Hippocampal formation (tissue), 2 donors: ENCODE results near the gene NLRP10.

ENCODE experiments used
- DNase-seq, 2 donors: peaks; one replicate each; lab custom pipeline; 2025; lab: John Stamatoyannopoulos, UW

The NLRP10 gene

DNA sequence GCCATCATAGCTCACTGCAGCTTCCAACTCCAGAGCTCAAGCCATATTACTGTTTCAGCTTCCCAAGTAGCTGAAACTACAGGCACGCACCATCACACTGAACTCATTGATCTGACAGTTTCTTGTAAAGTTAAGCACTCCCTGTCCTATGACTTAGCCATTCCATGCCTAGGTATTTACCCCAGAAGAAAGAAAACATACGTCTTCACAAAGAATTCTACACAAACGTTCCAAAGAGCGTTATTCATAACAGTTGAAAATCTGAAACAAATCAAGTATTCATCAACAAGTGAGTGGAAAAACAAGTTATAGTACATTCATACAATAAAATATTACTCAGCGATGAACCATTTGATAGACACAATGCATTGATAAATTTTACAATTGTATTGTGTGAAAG is 7.8 kb upstream of the NLRP10 start:
- DNase-seq: no peak

DNA sequence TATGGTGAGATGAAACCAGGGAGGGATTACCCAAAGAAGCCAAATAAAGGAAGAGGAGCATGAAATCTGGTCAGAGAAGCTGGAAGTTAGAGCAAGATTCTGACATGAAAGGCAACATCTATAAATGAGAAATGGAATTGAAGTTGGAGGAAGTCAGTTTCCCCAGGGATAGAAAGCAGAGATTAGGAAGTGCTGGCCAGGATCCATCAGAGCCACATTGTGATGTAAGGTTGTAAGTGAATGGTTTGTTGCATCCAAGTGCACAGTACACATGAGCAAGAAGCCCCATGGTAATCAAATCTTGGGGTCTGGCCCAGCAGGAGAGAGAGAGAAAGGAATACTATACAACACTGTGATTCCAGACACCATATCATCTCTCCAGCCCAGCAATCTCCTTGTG is 6.6 kb upstream of the NLRP10 start:
- no peak for DNase-seq

DNA sequence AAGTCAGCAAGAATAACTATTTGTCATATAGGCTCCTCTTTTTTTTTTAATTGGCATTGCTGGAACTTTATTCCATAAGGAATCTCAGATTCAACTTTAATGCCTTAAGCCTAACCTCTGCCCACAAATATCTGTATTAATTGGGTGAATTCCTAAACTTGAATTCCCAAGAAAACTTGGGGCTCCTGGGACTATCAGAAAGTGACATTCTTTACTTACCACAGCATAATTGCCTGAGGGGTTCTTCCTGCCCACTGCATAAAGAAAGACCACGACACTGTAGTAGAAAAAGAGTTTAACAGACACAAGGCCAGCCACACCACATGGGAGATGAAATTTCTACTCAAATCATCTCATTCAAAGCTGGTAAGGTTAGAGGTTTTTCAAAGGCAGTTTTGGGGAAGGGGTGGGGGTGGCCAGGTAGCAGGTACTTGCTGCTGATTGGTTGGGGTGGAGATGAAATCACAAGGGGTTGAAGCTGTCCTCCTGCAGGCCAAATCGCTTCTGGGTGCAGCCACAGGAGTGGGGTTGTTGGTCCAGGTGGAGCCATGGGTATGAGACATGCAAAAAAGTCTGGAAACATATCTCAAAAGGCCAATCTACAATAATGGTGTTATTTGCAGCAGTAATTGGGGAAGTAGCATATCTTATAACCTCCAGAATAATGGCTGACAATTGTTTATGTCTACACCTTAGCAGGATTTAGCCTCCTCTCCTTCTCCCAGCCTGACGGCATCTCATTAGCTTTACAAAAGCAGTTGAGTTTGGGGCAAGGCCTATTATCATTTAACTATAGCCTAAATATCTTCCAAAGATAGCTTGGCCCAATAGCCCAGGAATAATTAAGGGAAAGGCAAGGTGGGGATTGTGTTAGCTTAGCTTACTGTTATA is 4.8 kb upstream of the NLRP10 start:
- DNase-seq: no peak

DNA sequence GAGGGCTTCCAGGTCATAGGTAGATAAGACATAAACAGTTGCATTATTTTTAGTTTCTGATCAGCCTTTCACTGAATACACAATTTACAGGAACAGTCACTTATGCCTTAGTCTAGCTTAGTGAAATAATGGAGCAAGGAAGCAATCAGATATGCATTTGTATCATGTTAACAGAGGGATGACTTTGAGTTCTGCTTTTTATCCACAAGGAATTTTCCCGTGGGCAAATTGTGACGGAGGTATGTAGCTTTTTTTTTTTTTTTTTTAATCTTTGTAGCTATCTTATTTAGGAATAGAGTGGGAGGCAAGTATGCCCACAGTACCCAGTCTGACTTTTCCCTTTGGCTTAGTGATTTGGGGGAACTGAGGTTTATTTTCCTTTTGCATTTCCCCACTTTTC is 3.4 kb upstream of the NLRP10 start:
- DNase-seq: no peak

DNA sequence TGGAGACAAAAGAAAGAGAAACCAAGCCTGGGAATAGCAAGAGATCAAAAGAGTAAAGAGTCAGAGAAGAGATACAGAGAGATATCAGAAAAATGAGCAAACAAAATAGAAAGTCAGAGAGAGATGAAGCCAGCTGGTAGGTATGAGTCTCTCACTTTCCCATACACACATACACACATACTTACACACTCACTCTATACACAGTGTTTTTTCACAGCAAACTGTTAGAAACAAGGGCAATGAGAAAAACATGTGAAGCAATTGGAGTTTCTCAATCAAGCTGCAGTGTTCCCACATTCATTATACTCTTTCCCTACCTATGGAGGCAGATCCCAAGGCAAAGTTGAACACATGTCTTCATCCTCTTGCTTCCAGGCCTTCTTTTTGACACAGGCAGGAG is 2.6 kb upstream of the NLRP10 start:
- no peak for DNase-seq

DNA sequence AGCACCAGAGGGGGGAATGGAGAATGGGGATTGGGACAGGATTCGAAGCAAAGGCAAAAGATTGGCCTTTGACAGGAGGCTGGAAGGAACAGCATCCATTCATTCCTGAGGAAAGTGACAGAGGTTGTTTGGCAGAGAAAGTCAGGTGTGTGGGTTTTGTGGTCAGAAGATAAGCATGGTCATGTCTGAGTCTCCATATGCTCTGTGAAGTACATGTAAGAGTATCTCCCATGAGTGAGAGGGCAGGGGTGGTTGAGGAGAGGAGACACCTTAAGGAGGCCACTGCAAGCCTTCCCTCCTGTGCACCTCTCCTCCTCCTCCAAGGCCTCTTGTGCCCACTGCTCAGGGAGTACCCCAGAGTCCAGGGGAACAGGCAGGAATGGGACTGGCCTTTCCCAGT is 1.9 kb upstream of the NLRP10 start:
- no peak for DNase-seq

DNA sequence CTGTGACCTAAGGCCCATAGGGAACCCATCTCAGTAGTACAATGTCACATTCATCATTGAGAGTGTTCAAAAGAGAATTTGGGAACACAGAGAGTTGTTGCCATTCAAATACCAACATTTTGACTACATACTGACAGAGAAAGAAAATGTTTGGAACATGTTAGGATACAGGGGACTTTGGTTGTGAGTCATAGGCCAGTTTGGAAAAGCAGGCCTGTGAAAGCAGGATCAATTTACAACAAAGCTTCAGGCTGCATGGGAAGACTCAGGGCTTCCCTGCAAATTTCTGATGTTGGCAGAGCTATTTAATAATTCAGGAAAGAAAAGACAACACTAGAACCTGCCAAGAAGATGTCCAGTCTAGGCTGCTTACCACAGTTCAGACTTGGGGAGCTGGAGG is 374 bp downstream of the NLRP10 start:
- DNase-seq: no peak

DNA sequence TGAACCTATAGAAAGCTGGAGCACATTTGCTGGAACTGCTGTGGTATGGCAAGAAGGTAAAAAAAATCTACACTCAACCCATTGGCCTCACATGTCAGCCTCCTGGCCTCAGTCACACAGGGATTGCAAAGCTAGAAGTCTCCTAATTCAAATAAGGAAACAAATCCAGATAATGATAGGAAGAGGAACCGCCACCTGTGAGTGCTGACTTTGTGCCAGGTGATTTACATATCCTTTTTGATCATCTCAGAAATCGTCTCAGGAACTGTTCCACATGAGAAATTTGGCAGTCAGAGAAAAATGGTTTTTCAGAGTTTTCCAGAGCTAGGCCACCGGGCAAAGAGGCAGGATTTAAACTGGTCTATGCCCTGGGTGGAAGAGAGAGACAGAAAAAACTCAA is 986 bp downstream of the NLRP10 start:
- no peak for DNase-seq

DNA sequence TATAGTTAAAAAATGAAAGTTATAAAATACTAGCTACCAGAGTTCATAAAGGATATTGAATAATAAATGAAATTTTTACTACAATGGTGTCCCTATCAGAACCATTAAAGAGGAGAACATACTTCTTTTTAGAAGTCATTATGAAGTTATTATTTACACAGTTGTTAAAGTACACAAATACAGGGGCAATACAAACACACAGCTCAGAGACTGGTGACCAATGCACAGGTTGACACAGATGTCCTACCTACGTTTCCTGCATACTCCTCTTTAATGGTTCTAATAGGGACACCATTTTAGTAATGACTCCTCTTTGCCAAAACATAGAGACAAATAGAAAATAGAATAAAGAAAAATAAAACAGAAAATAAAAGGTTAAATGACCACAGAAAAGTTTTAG is 10.1 kb downstream of the NLRP10 start:
- DNase-seq: no peak

DNA sequence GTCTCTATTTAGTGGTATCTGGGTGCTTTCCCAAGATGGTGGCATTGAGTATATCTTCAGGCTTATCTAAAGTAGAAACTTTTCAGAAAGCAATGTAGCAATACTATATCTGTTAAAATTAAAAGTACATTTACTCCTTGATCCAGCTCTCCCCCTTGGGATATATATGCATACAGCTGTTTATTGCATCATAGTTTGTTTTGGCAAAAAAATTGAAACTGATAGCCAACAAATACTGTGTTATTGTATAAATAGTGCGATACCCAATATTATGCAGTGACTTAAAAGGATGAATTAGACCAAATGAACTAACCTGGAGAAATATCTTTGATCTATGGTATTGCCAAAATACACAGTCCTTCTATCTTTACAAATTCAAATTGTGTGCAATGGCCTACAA is 15.3 kb downstream of the NLRP10 start:
- DNase-seq: no peak

DNA sequence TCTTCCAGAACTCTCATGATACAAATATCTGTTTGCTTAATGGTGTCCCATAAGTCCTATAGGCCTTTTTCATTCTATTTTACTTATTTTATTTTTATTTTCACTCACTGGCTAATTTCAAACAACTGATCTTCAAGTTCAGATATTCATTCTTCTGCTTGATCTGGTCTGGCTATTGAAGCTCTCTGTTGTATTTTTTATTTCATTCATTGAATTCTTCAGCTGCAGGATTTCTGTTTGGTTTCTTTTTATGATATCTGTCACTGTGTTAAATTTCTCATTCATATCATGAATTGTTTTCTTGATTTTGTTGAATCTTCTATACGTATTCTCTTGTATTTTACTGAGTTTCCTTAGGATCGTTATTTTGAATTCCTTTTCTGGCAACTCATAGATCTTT is 21.1 kb downstream of the NLRP10 start:
- no peak for DNase-seq

DNA sequence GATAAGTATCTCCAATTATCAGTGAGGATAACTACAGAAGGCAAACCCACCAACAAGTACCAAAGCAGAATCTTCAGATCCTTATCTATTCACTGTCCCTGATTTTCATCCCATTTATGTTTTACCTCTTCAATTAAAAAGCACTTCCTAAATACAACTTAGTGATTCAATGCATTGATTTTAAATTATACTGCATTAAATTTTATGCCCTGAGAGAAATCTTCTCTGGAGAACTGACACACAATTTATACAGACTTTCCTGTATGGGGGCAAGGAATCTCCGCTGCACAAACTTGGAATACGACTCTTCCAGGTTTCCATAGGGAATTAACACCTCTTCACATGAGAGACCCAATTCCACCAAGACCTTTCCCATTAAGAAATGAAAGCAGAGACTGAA is 23.6 kb downstream of the NLRP10 start, which contains the start of gene OR10A3:
OR10A3 (minus strand) TSS at position 101 of the 400 bp plus-strand sequence. CDS start 2,188 bp downstream, outside the sequence.
- DNase-seq: no peak

DNA sequence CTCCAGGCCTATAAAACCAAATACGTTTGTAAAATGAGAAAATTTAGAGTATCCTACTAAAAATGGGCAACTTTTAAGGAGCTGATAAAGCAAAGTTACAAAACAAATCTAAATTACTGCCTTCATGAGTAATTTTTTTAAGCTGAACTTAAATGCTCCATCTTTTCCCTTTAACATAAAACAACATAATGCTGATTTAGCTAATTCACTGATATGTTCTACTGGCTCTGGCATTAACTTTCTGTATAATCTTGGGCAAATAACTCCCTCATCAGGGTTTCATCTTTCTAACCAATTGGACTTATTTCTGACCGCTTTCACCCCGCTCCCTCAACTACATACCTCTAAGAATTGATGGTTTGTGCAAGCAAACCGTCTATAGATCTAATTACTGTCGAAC is 24.1 kb downstream of the NLRP10 start:
- DNase-seq: no peak

DNA sequence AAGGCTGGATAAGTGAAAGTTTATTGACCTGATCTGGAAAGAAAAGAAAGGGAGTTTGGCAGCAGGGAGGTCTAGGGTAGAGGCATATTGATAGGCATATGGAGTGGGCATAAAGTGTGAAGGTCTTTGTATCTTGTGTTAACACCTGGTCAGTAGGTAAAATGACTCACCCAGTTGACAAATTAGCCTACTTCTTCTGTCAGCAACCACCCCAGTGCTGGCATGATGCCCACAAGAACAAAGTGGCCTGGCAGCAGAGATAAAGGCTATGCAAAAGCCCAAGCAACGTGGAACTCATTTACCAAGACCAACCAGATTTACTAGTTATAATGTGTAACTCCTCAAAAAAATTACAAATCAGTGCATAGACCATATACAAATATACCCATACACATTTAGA is 28.6 kb downstream of the NLRP10 start:
- no peak for DNase-seq

DNA sequence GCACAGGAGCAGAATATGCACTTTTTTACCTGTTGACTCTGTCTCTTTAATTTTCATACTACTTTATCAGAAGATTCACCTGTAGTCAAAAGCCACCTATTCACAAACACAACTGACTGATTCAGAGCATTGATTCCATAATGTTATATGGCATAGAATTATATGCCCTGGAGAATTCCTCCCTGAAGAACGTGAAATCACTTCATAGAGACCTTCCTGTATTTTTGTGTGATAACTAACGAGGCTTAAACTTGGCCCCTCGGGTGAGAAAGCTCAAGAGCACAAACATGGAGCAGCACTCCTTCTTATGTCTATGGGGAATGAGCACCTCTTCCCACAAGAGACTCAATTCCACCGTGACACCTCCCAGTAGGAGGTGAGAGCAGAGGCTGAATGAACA is 34.1 kb downstream of the NLRP10 start, which contains the start of gene OR10A6:
OR10A6 (minus strand) TSS at position 101 of the 400 bp plus-strand sequence. CDS start 2,606 bp downstream, outside the sequence.
- DNase-seq: no peak

DNA sequence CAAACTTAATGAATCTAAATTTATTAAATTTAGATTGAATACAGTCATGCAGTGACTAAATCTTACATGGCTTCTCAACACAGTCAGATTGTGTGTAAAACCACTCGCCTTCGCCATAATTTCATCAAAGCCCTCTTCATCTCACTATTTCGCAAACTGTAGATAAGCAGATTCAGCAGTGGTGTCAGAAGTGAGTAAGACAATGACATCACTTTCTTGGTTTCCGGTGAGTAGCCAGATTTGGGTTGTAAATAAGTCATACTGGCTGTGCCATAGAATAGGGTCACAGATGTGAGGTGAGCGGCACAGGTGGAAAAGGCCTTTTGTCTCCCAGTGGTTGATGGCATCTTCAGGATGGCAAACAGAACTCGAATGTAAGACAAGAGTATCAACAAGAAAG is 37.6 kb downstream of the NLRP10 start:
- DNase-seq: no peak

DNA sequence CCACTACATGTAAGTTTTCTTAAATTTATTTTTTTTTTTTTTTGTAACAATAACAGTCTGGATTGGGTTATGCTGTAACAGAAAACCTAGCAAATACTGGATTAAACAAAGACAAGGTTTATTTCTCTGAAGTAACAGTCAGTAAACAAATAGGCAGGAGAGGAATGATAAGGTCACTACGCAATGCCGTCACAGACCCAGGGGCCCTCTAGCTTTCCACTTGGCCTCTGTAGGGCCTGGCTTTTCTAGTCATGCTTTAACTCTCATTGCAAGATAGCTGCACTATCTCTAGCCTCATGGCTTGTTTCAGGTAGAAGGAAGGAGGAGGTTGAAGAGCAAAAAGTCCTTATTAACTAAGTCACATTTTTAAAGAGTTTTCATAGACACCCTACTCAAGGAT is 40.7 kb downstream of the NLRP10 start:
- DNase-seq: no peak

DNA sequence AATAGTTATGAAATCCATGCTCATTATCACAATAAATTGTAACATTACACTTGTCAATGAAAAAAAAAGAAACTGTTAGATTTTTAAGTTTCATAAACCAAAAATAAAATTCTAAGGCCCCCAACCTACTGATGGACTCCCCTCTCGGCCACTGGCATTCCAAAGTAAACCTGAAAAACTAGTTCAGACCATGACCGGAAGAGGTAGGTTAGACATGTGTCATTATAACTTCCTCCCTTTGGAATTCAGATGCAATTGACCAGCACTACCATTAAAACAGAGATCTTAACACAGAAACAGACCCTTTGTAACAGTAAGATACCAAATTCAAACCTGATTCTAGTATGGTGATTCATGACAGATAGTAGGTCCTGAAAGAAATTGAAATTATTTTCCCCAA is 47.1 kb downstream of the NLRP10 start:
- no peak for DNase-seq
